HG03175 (cell line): ENCODE results near the gene SLC35F6.
"Not testable (repeated sequence)": the region's sequence is repeated elsewhere in the genome, so short reads cannot be mapped to it uniquely, and the experiment has no call there.

Experiments
- ATAC-seq: cut with Tn5 transposase; IDR thresholded peaks from one replicate; pipeline ENCODE4 v1.9.1; 2021; ENCODE audit warnings: mild to moderate bottlenecking, moderate library complexity; ENCODE audit not compliant: unreplicated experiment

The SLC35F6 gene

GRCh38 chr2:26780203-26780760 lies 16.2 kb downstream of the SLC35F6 start:
- ATAC-seq: no peak

GRCh38 chr2:26782876-26783704 lies 19.0 kb downstream of the SLC35F6 start:
- ATAC-seq: no peak

DNA sequence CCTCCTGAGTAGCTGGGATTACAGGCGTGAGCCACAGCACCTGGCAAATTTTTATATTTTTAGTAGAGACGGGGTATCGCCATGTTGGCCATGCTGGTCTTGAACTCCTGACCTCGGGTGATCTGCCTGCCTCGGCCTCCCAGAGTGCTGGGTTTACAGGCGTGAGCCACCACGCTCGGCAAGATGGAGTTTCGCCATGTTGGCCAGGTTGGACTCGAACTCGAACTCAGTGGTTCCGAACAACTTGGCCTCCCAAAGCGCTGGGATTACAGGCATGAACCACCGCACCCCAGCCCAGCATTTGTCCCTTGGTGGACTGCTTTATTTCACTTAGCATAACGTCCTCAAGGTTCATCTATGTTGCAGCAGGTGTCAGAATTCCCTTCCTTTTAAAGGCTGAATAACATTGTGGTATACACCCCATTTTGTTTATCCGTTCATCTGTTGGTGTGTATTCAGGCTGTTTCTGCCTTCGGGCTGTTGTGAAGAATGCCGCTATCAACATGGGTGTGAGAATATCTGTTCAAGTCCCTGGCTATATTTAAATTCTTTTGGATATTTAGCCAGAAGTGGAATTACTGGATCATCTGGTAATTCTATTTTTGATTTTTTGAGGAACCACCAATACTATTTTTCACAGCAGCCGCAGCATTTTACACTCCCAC lies 20.6 kb downstream of the SLC35F6 start:
- ATAC-seq: no peak

DNA sequence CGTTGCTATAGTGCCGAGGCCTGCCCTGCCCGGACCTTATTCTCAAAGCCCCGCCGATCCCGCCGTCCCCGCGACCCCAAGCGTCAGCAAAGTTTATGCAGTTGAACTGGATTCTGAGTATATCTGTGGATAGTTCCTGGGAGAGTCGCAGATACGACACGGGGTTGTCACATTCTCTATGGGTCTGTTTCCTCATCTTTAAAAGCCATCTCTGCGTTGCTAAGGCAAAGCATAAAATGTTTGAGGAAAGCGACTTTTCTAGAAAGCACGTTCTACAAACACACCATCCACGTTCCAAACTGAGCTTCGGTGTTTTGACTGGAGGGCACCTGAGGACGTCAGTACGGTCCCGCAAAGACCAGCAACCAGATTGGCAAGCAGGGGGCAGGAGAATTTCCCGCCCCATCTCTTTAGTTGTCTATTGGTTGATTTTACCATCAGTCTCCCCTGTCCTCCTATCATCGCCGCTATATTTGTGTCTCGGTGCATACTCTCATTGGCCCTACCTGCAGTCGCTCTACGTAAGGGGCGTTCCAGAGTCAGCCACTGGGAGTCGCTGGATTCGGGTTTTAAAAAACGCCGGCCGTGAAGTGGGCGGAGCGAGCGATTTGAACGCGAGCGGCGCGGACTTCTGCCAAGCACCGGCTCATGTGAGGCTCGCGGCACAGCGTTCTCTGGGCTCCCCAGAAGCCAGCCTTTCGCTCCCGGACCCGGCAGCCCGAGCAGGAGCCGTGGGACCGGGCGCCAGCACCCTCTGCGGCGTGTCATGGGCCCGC lies 21.5 kb downstream of the SLC35F6 start, which contains the start of gene CENPA:
Gene CENPA, plus strand, starts transcription at position 626 of the 776 bp plus-strand sequence. Its CDS starts 141 bp downstream, at position 767.
- peak; percentile 99 for ATAC-seq

DNA sequence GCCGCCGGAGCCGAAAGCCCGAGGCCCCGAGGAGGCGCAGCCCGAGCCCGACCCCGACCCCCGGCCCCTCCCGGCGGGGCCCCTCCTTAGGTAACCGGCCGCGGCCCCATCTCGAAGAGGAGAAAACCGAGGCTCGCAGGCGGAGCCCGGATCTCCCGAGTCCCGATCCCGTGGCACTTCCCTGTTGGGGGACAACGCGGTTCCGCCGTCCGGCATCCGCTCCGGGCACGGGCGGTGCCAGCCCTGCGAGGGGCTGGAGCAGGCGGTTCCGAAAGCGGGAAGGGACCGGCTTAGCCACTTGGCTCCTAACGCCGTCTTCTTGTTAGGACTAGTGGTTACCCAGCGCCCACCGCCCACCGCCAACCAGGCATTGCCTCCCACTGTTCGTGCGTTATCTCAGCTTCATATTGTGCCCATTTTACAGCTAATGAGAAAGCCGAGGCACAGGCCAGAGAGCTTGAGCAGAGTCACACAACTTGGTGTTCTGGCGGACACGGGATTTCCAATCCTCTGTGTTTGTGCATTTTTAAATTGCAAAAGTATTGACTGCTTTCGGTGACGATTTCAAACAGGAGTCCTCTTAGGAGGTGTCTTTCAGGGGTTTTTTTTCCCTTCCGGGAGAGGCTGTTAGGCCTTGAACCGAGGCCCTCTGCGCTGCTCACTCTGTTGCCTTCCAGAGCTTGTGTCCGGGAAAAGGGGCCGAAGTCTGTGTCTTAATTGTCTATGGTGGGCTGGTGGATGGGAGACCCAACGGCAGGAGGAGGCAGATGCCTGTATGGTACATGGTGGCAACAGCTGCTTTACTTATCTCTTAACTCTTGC lies 22.3 kb downstream of the SLC35F6 start:
- ATAC-seq: peak; percentile 11

GRCh38 chr2:26792720-26793119 lies 28.6 kb downstream of the SLC35F6 start:
- no peak for ATAC-seq

DNA sequence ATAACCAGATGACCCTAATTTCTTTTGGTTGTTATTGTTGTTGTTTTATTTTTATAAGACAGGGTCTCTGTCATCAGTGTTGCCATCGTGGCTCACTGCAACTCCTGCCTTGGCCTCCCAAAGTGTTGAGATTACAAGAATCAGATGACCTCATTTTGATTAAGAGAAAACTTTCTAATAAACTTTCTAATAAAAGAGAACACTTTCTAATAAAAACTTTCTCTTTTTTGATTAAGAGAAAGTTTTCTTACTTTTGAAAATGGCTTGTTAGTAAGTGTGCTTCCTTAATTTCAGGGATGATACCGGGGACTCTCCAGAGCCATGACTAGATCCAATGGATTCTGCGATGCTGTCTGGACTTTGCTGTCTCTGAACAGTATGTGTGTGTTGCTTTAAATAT lies 29.4 kb downstream of the SLC35F6 start:
- no peak for ATAC-seq

DNA sequence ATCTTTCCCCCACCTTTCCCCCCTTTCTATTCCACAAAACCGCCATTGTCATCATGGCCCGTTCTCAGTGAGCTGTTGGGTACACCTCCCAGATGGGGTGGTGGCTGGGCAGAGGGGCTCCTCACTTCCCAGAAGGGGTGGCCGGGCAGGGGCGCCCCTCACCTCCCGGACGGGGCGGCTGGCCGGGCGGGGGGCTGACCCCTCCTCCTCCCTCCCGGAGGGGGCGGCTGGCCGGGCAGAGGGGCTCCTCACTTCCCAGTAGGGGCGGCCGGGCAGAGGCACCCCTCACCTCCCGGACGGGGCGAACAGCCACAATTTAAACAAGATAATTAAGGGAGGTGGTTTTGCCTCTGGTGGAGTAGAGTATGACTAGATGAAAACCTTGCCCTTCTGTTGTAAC lies 31.1 kb downstream of the SLC35F6 start:
- not testable (repeated sequence) for ATAC-seq

- no peak for ATAC-seq
These were observed 37.2 kb downstream of the SLC35F6 start for GRCh38 chr2:26801328-26801727.

DNA sequence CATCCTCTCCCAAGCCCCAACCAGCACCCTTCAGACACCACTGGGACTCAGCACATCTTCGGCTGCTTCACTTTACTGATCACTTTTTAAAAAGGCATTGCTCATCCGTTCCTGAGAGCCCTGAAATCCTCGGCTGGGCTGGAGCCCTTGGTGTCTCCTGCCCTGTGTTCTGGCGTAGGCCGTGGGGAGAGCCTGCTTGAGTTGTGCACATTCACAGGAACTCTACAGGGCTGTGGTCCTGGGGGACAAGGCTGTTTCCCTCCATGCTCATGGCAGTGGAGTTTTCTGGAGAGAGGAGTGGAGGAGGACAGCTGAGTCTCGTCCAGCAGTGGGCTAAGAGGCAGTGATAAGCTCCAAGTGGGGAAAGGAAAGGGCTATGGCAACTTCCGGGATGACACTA lies 37.7 kb downstream of the SLC35F6 start:
- ATAC-seq: no peak

GRCh38 chr2:26805241-26805676 lies 41.2 kb downstream of the SLC35F6 start:
- ATAC-seq: no peak

GRCh38 chr2:26807788-26808460 lies 43.8 kb downstream of the SLC35F6 start:
- ATAC-seq: no peak

DNA sequence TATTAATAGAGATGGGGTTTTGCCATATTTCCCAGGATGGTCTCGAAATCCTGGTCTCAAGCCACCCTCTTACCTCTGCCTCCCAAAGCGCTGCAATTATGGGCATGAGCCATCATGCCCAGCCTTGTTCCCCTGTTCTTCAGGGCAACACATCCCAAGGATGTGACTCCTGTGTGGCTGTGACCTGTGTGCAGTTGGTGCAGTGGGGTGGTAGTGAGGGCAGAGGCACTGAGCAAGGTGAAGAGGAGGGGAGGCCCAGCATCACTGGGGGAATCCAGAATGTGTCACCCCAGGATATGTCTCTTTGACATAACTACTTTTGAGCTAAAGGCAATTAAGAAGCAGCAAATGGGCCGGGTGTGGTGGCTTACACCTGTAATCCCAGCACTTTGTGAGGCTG lies 45.1 kb downstream of the SLC35F6 start:
- ATAC-seq: no peak

- ATAC-seq: no peak
These were observed 45.9 kb downstream of the SLC35F6 start for GRCh38 chr2:26809876-26810577.

DNA sequence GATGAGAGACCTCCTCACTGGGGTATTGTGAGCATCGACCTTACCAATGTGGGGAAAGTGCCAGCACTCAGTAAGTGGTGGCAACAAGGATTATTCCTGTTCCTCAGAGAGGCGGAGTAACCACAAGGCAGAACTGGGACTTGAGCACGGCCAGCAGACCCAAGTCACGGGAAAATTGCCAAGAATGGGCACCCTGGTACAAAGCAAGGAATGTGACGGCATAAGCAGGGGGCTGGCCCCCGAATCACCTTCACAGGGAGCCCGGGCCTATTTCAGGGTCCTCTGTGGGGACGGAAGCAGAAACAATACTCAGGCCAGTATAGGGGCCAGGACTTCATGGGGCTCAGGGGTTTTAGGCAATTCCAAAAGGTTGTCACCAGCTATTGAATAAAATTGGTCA lies 47.2 kb downstream of the SLC35F6 start:
- no peak for ATAC-seq

DNA sequence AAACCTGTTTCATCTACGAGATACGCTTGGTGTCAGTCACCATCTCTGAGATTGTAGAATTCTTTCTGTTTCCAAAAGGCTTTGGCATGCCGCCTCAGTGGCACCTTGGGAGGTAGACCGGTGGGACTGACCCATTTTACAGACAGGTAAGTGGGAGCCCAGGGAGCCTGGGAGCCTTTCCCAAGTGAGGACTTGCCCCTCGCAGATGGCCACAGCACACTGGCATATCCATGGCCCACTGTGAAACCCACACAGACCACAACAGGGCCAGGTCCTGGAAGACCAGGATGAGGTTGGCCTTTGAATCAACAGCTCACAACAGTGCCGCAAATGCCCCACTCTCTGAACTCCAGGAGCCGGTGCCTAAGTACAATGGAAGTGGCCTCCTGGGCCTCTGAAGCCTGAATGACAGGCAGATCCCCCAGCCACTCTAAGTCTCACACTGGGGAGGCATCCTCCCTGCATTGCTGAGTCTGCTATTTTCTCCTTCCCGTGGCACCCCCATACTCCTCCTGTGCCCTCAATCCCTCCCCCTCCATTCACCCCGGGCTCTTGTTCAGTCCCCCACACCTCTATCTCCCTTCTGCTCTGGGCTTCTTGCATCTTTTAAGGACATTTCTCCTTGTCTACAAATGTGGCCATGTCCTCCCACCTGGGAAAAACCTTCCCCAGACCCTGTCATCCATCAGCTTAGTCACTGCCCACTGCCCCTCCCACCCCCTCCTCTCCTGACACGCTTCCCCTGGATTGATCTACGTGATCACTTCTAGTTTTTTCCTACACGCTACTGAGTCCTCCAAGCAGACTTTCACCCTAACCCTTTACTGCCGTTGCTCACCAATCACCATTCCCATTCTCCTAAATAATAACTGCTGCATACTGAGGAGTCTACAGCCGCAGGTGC lies 48.0 kb downstream of the SLC35F6 start:
- ATAC-seq: no peak

DNA sequence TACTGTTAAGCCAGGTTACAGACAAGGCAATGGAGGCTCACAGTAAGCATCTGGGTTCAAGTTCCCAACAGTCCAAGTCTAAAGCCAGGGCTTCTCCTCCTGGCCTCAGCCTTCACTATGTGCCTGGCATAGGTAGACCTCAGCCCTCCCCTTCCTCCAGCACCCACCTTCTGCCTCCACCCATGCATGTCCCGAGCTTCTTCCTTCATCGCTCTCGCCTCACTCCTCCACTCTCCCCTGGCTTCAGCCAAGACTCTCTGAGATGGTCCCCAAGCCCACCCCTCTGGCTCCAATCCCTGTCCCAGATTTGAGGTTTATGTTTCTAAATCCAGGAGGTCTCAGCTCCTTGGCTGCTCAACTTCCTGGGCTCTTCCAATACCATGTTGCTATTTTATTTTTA lies 48.6 kb downstream of the SLC35F6 start:
- no peak for ATAC-seq
